GM23338 (cell line): ENCODE measurements around the gene NOX4. TPM values are rescaled to one million over a fixed set of nuclear protein-coding genes. Genes with fewer than 3 reads are reported as not detected.

Source experiments
- ATAC-seq: fragments of 200-7000 bp; cut with Tn5 transposase; 3 replicates; pipeline ENCODE4 v1.9.1; 2020
- DNase-seq: peaks from one replicate; pipeline ENCODE4 v3.0.0-alpha.2; 2015; ENCODE audit warnings: low spot score
- H2AFZ ChIP-seq: fragments of 200-600 bp; sonication (generic); 2 replicates; pipeline ENCODE4 v1.8.0; 2016; ENCODE audit warnings: antibody characterized with exemption, mild to moderate bottlenecking, moderate library complexity
- H3F3A ChIP-seq: fragments of 200-600 bp; sonication (generic); replicated peaks from 2 replicates; pipeline ENCODE4 v1.8.0; 2017; ENCODE audit warnings: antibody characterized with exemption, mixed run types, low read depth
- H3K27ac ChIP-seq: fragments of 200-600 bp; sonication (generic); 2 replicates; pipeline ENCODE4 v1.6.1; 2016; ENCODE audit warnings: low read depth
- H3K27me3 ChIP-seq: fragments of 200-600 bp; sonication (generic); 2 replicates; pipeline ENCODE4 v1.8.0; 2016; ENCODE audit warnings: mild to moderate bottlenecking, mixed run types, moderate library complexity; ENCODE audit not compliant: insufficient read depth
- H3K36me3 ChIP-seq: fragments of 200-600 bp; sonication (generic); 2 replicates; pipeline ENCODE4 v1.8.0; 2016; ENCODE audit warnings: mild to moderate bottlenecking; ENCODE audit not compliant: insufficient read depth
- H3K4me1 ChIP-seq: fragments of 200-600 bp; sonication (generic); 2 replicates; pipeline ENCODE4 v1.8.0; 2016; ENCODE audit warnings: mild to moderate bottlenecking, moderate library complexity; ENCODE audit not compliant: insufficient read depth
- H3K4me2 ChIP-seq: fragments of 200-600 bp; sonication (generic); 2 replicates; pipeline ENCODE4 v1.7.1; 2017; ENCODE audit warnings: mixed run types
- H3K4me3 ChIP-seq: fragments of 200-600 bp; sonication (generic); 2 replicates; pipeline ENCODE4 v1.6.1; 2016; ENCODE audit warnings: mixed run types
- H3K79me2 ChIP-seq: fragments of 200-600 bp; sonication (generic); replicated peaks from 2 replicates; pipeline ENCODE4 v1.8.0; 2017; ENCODE audit warnings: mild to moderate bottlenecking; ENCODE audit not compliant: insufficient read depth
- H3K9me2 ChIP-seq: fragments of 200-600 bp; sonication (generic); 2 replicates; pipeline ENCODE4 v1.8.0; 2017; ENCODE audit not compliant: insufficient read depth
- H4K20me1 ChIP-seq: fragments of 200-600 bp; sonication (generic); replicated peaks from 2 replicates; pipeline ENCODE4 v1.8.0; 2017; ENCODE audit warnings: mild to moderate bottlenecking; ENCODE audit not compliant: insufficient read depth
- H3K27ac Mint-ChIP-seq: 2 replicates; pipeline ENCODE4 v1.8.0; 2020; ENCODE audit warnings: inconsistent platforms, mild to moderate bottlenecking, moderate library complexity, mixed read lengths
- H3K27me3 Mint-ChIP-seq: 3 replicates; pipeline ENCODE4 v1.8.0; 2022; ENCODE audit warnings: low read depth, mild to moderate bottlenecking, moderate library complexity, mixed read lengths, inconsistent platforms; ENCODE audit not compliant: insufficient read depth, poor library complexity
- H3K36me3 Mint-ChIP-seq: 3 replicates; pipeline ENCODE4 v1.8.0; 2021; ENCODE audit warnings: low read depth, mild to moderate bottlenecking, inconsistent platforms, moderate library complexity, mixed read lengths
- H3K4me1 Mint-ChIP-seq: 3 replicates; pipeline ENCODE4 v1.8.0; 2020; ENCODE audit warnings: mild to moderate bottlenecking, inconsistent platforms, mixed read lengths
- H3K4me3 Mint-ChIP-seq: 3 replicates; pipeline ENCODE4 v1.8.0; 2021; ENCODE audit warnings: moderate library complexity, mild to moderate bottlenecking, inconsistent platforms, mixed read lengths
- H3K9me3 Mint-ChIP-seq: 3 replicates; pipeline ENCODE4 v1.8.0; 2020; ENCODE audit warnings: moderate library complexity, mild to moderate bottlenecking, inconsistent platforms, mixed read lengths
- CREB1 ChIP-seq: fragments of 250-450 bp; sonication (Bioruptor Pico); IDR thresholded peaks from 2 replicates; pipeline ENCODE4 v1.5.0; 2020; ENCODE audit warnings: low read depth, mild to moderate bottlenecking, moderate library complexity
- CTCF ChIP-seq, 2 experiments: fragments of 200-600 bp in 1 of 2; sonication (generic) in 1 of 2; conservative IDR thresholded peaks; 2 replicates each; pipeline versions ENCODE4 v1.5.1 to v1.6.1; 2016 to 2017; ENCODE audit warnings: antibody characterized with exemption in 2 of 2, low read depth in 2 of 2, mild to moderate bottlenecking in 2 of 2, moderate library complexity in 1 of 2
- ETS1 ChIP-seq: IDR thresholded peaks from 2 replicates; pipeline ENCODE4 v1.6.1; 2016; ENCODE audit warnings: antibody characterized with exemption
- EZH2 ChIP-seq: fragments of 200-600 bp; sonication (generic); IDR thresholded peaks from one replicate; pipeline ENCODE4 v1.8.0; 2017; ENCODE audit warnings: antibody characterized with exemption, mild to moderate bottlenecking, low read depth; ENCODE audit not compliant: unreplicated experiment
- EZH2phosphoT487 ChIP-seq: fragments of 200-600 bp; sonication (generic); IDR thresholded peaks from one replicate; pipeline ENCODE4 v1.8.1; 2018; ENCODE audit warnings: antibody characterized with exemption; ENCODE audit not compliant: unreplicated experiment
- JUNB ChIP-seq: IDR thresholded peaks from one replicate; pipeline ENCODE4 v1.6.1; 2016; ENCODE audit warnings: antibody characterized with exemption; ENCODE audit not compliant: unreplicated experiment
- NANOG ChIP-seq: IDR thresholded peaks from 2 replicates; pipeline ENCODE4 v1.6.1; 2016; ENCODE audit warnings: antibody characterized with exemption, borderline replicate concordance
- POLR2AphosphoS5 ChIP-seq: IDR thresholded peaks from 2 replicates; pipeline ENCODE4 v1.6.1; 2016; ENCODE audit warnings: antibody characterized with exemption, low read depth
- REST ChIP-seq: IDR thresholded peaks from one replicate; pipeline ENCODE4 v1.6.1; 2018; ENCODE audit warnings: antibody characterized with exemption; ENCODE audit not compliant: unreplicated experiment
- ZNF114 ChIP-seq: fragments of 250-450 bp; sonication (Bioruptor Pico); IDR thresholded peaks from 2 replicates; pipeline ENCODE4 v1.5.0; 2020; ENCODE audit warnings: mild to moderate bottlenecking, moderate library complexity
- polyA plus RNA-seq: library from polyadenylated mRNA; unstranded; fragments of >200 nt; fragmentation: Nextera tagmentation; extraction: Ambion mirVana; gene quantifications from 2 replicates; pipeline ENCODE4 v1.2.1, GENCODE V29; 2016
- total RNA-seq: library from RNA; depleted of rRNA; stranded (reverse); fragments of >200 nt; shearing (Covaris generic); gene quantifications from 2 replicates; pipeline ENCODE4 v1.2.3, GENCODE V29; 2014

NOX4 gene
- total and polyA plus RNA-seq, 2 experiments from 2014 or later: 1.9 to 2.6 TPM

- Histone ChIP-seq H2AFZ (no peak overlapping the region), H3K27me3 (no peaks in the 10 kb centered on the region), H3K9me2 (0 out of 2 replicates have a peak, but pooled peaks cover 5% of the 10 kb centered on the region), H3K4me3 (no peak overlapping the region), H3K36me3 (no peaks in the 10 kb centered on the region), H3K27ac (no peak overlapping the region), H3F3A (no peaks in the 10 kb centered on the region), H3K79me2 (no peaks in the 10 kb centered on the region), H3K4me1 (no peaks in the 10 kb centered on the region), H3K4me2 (no peak overlapping the region), H4K20me1 (no peaks in the 10 kb centered on the region)
- Mint-ChIP-seq H3K4me1 (no peaks in the 10 kb centered on the region), H3K9me3 (no peaks in the 10 kb centered on the region), H3K27me3 (peaks cover 3% of the 10 kb centered on the region), H3K36me3 (no peaks in the 10 kb centered on the region), H3K27ac (no peak overlapping the region; the same call in 1 of the 2 replicates), H3K4me3 (no peak overlapping the region)
- DNase-seq (no peak), ATAC-seq (no peak)
- TF ChIP-seq REST (no peak), EZH2 (no peak), NANOG (no peak), CTCF (conservative IDR thresholded peaks at IDR 0.05; ENCODE audit: low read depth in 2 of 2) (no peak), ZNF114 (no peak), CREB1 (CRISPR knock-in tag) (no peak), JUNB (no peak)
Observed at GRCh38 chr11:89457190-89457589, 34.0 kb downstream of the NOX4 start.

DNA sequence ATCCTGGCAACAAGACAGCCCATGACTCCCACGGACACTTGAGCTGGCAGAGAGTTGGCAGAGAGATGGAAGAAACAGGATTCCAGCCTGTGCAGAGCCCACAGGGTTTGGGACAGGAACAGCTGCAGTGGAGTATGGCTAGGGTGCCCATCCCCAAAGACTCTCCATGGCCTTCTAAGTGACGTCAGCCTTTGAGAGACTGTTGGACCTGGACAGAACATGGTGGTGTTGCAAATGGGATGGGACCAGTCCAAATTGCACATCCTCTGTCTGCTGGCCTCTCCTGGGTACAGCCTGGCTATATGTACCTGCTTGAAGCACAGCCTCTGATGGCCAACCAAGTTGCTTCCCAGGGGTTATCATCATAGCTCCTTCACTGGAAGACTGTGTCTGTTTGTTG is 34.5 kb downstream of the NOX4 start:
- H3K27me3 ChIP-seq: no peaks in the 10 kb centered on the region
- Mint-ChIP-seq H3K4me3 (no peak overlapping the region), H3K4me1 (no peaks in the 10 kb centered on the region), H3K27me3 (peaks cover 3% of the 10 kb centered on the region), H3K9me3 (no peaks in the 10 kb centered on the region), H3K27ac (no peak overlapping the region), H3K36me3 (no peaks in the 10 kb centered on the region)
- H2AFZ ChIP-seq: no peak overlapping the region
- no peak overlapping the region for H3K27ac ChIP-seq
- no peaks in the 10 kb centered on the region for H3K79me2 ChIP-seq
- H3K36me3 ChIP-seq: no peaks in the 10 kb centered on the region
- H3K4me3 ChIP-seq: no peak overlapping the region
- H3K4me2 ChIP-seq: no peak overlapping the region
- no peaks in the 10 kb centered on the region for H3K4me1 ChIP-seq
- ATAC-seq (no peak), DNase-seq (no peak)
- 0 out of 2 replicates have a peak, but pooled peaks cover 5% of the 10 kb centered on the region for H3K9me2 ChIP-seq
- no peaks in the 10 kb centered on the region for H4K20me1 ChIP-seq
- H3F3A ChIP-seq: no peaks in the 10 kb centered on the region
- no peak for TF ChIP-seq CREB1 (CRISPR knock-in tag)
- no peak for TF ChIP-seq POLR2AphosphoS5
- no peak for TF ChIP-seq EZH2
- TF ChIP-seq EZH2phosphoT487: no peak
- TF ChIP-seq CTCF (conservative IDR thresholded peaks at IDR 0.05; ENCODE audit: low read depth in 2 of 2): no peak
- no peak for TF ChIP-seq REST
- TF ChIP-seq JUNB: no peak
- TF ChIP-seq ZNF114: no peak
- no peak for TF ChIP-seq ETS1
